Central memory CD8-positive, alpha-beta T cell (primary cell): ENCODE data around the gene SHROOM2.

Experiments used
- ATAC-seq: fragments of 150-1000 bp; cut with Tn5 transposase; replicated peaks from 2 replicates; pipeline ENCODE4 v1.10.0; 2022; ENCODE audit warnings: mild to moderate bottlenecking, moderate FRiP score, moderate number of reproducible peaks; ENCODE audit not compliant: poor library complexity, severe bottlenecking; ENCODE audit errors: extremely low read depth
- DNase-seq, 2 donors: peaks; one replicate each; pipeline ENCODE4 v3.0.0; 2021; ENCODE audit warnings: low spot score in 2 of 2
- H3K27ac Mint-ChIP-seq: one replicate; pipeline ENCODE4 v1.8.0; 2022; ENCODE audit warnings: low read depth, mild to moderate bottlenecking, moderate library complexity, mixed read lengths
- H3K27me3 Mint-ChIP-seq: one replicate; pipeline ENCODE4 v1.8.0; 2022; ENCODE audit warnings: mixed read lengths
- H3K36me3 Mint-ChIP-seq: one replicate; pipeline ENCODE4 v1.8.0; 2022; ENCODE audit warnings: mild to moderate bottlenecking, moderate library complexity, mixed read lengths; ENCODE audit not compliant: insufficient read depth
- H3K4me1 Mint-ChIP-seq: one replicate; pipeline ENCODE4 v1.8.0; 2022; ENCODE audit warnings: mixed read lengths
- H3K4me3 Mint-ChIP-seq: one replicate; pipeline ENCODE4 v1.8.0; 2022; ENCODE audit warnings: mild to moderate bottlenecking, moderate library complexity, mixed read lengths
- H3K9me3 Mint-ChIP-seq: one replicate; pipeline ENCODE4 v1.8.0; 2022; ENCODE audit warnings: mixed read lengths

Gene SHROOM2

DNA sequence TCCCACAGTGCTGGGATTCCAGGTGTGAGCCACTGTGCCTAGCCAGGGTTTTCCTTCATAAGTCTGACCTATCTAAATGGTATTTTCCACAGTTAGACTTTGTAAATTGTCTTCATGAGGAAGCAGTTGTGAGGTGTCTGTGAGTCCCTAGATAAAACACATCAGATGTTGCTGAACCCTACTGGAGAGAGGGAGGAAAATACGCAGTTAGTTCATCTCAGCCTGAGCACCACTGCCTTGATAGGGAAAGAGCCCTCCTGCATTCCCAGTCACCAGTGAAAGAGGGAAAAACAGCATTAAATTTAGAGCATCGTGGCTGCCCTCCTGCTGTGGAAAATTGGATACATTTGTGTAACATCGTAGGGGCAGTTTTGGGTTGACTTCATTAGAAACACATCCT is 149.2 kb downstream of the SHROOM2 start:
- Mint-ChIP-seq H3K4me3 (no peak overlapping the region), H3K27ac (no peak overlapping the region), H3K27me3 (no peaks in the 10 kb centered on the region), H3K36me3 (no peaks in the 10 kb centered on the region), H3K9me3 (no peaks in the 10 kb centered on the region), H3K4me1 (no peaks in the 10 kb centered on the region)
- DNase-seq (no peak), ATAC-seq (no peak)

DNA sequence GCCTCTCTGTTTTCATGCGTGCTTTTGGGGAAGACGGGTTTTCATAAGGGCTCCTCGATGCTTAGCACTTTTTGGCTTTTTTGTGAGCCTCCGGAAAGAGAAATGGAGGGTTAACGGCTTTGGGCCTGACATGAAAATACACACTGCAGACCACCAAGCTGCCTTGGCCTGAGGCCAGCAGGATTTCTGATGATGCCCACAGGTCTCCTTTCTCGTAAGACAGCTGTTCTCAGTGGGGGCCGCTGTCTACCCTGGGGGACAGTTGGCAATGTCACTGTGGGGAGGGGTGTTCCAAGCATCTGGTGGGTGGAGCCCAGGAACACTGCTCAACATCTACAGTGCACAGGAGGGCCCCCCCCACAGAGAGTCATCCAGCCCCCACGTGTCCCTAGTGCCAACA is 151.5 kb downstream of the SHROOM2 start:
- H3K27me3 Mint-ChIP-seq = no peaks in the 10 kb centered on the region
- no peak overlapping the region for H3K4me3 Mint-ChIP-seq
- peaks cover 5% of the 10 kb centered on the region for H3K36me3 Mint-ChIP-seq
- no peaks in the 10 kb centered on the region for H3K9me3 Mint-ChIP-seq
- H3K27ac Mint-ChIP-seq = no peak overlapping the region
- no peak for ATAC-seq
- H3K4me1 Mint-ChIP-seq = peaks cover 9% of the 10 kb centered on the region
- no peak for DNase-seq

DNA sequence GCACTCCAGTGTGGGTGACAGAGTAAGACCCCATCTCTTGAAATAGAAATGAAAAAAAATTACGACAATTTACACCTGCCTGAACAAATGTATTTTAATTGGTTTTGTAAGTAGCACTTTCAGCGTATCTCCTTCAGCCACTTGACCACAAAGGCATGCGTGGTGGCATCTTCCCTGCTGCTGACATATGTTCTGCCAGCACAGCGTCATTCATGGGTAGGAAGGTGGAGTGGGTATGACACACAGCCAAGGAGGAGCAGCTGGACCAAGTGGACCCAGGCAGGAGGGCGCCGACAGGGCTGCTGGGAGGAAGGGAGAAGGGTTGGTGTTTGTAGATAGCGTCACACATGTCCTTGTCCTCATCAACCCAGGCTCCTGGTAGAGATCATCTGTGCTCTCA is 152.3 kb downstream of the SHROOM2 start:
- H3K9me3 Mint-ChIP-seq = no peaks in the 10 kb centered on the region
- DNase-seq = no peak
- peaks cover 9% of the 10 kb centered on the region for H3K4me1 Mint-ChIP-seq
- H3K36me3 Mint-ChIP-seq = peaks cover 5% of the 10 kb centered on the region
- ATAC-seq = no peak
- no peaks in the 10 kb centered on the region for H3K27me3 Mint-ChIP-seq
- H3K27ac Mint-ChIP-seq = no peak overlapping the region
- no peak overlapping the region for H3K4me3 Mint-ChIP-seq

DNA sequence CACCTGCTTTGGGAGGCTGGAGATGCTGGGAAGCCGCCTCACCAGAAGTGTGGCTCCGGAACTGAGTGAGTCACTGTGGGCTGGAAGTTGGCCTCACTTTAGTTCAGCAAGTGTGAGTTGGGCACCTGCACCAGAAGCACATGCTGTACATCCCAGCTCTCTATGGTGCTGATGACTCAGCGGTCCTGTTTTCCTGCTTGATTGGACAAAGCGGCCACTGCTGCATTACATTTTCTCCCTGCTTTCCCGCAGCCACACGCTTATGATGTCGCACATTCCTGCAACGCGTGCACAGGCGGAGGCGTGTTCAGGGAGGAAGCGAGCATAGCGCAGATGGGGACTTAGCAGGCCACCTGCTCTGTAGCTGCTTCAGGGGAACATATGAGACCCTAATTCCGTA is 154.2 kb downstream of the SHROOM2 start:
- no peaks in the 10 kb centered on the region for H3K27me3 Mint-ChIP-seq
- H3K9me3 Mint-ChIP-seq = no peaks in the 10 kb centered on the region
- H3K4me3 Mint-ChIP-seq = peak overlapping the region; percentile 34
- H3K27ac Mint-ChIP-seq = no peak overlapping the region
- peaks cover 5% of the 10 kb centered on the region for H3K36me3 Mint-ChIP-seq
- H3K4me1 Mint-ChIP-seq = peaks cover 9% of the 10 kb centered on the region
- ATAC-seq (no peak), DNase-seq (no peak)

DNA sequence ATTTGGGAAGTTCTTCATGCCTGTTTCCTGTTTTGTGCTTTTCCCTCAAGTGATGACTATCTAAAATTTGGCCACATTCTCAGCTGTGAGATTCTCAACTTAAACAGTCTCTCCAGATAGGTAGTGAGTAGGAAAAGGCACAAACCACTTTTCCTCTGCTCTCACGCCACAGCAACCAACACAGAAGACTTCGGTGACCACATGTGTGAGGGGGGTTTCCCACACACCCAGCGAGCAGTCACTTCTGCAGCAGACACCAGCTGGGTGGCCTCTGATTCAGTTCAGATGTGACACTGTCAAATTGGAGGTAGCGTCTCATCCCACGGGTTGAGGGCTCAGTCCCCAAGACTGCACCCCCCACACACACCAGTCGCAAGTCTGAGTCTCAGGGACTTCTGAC is 155.9 kb downstream of the SHROOM2 start:
- Mint-ChIP-seq H3K27ac (no peak overlapping the region), H3K36me3 (peaks cover 5% of the 10 kb centered on the region), H3K27me3 (no peaks in the 10 kb centered on the region), H3K4me3 (peak overlapping the region; percentile 63), H3K4me1 (peaks cover 9% of the 10 kb centered on the region), H3K9me3 (no peaks in the 10 kb centered on the region)
- ATAC-seq = peak; percentile 78
- peak in 1 of 2 donors; percentile 25 for DNase-seq

DNA sequence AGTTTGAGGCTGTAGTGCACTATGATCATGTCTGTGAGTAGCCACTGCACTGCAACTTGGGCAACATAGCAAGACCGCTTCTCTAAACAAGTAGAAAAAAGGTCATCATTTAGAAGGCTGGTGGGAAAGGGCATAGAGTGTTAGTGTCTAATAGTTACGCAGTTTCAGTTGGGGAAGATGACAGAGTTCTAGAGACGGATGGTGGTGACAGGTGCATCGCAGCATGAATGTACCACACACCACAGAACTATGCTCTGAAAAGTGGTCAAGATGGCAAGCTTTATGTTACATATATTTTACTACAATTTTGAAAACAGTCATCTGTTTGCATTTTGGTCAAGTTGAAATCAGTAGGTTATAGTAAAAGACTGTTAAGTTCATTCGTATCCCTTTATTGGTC is 157.2 kb downstream of the SHROOM2 start:
- ATAC-seq (no peak), DNase-seq (no peak)
- no peaks in the 10 kb centered on the region for H3K27me3 Mint-ChIP-seq
- no peaks in the 10 kb centered on the region for H3K9me3 Mint-ChIP-seq
- peaks cover 9% of the 10 kb centered on the region for H3K4me1 Mint-ChIP-seq
- no peak overlapping the region for H3K4me3 Mint-ChIP-seq
- no peak overlapping the region for H3K27ac Mint-ChIP-seq
- H3K36me3 Mint-ChIP-seq = peaks cover 5% of the 10 kb centered on the region

DNA sequence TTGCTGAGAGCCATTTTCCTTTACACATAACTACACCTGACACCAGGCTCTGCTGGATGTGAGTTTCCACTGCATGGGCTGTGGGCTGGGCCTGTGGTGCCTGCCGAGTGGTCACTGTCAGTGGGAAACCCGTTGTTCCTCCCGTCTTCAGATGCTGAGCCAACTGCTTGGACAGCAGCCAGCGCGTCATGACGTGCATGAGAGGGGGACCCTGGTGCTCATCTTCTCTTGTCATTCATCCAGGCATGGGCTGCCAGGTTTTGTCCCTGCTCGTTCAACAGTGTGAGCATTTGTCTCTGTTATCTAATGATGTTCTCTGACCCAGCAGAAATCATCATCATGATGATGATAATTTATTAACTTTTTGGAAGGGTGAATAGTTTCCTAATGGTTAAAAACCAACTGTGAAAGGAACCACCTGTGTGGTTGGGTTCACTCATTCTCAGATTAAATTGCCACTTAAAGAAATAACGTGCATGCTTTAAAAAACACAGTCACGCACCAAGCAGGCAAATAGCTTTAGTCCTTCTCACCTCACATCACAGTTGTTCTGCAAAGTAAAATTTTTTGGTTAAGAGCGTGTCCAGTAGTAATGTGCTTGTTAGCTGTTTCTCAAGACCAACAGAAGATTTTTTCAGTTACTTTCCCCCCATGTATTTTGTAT is 161.0 kb downstream of the SHROOM2 start:
- H3K27ac Mint-ChIP-seq = no peak overlapping the region
- peaks cover 5% of the 10 kb centered on the region for H3K4me1 Mint-ChIP-seq
- H3K27me3 Mint-ChIP-seq = no peaks in the 10 kb centered on the region
- H3K36me3 Mint-ChIP-seq = peaks cover under 1% of the 10 kb centered on the region
- H3K4me3 Mint-ChIP-seq = no peak overlapping the region
- no peak for DNase-seq
- ATAC-seq = no peak
- no peaks in the 10 kb centered on the region for H3K9me3 Mint-ChIP-seq

DNA sequence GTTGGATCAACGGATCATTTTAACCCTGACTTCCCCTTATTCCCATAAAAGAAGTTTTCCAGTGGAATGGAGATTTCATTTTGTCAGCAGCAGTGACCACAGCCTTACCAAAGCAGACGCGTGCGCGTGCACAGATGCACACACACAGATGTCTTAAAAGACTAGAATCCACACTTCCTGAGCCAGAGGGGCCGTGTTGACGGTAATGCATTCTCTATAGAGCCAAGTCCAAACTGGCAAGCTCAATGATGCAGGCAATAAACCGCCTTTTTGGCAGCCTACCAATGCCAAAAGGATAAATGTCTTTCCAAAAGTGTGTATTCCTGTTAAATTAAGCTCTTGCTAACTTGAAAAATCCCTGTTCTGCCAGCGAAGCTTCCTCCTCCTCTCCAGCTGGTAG is 162.2 kb downstream of the SHROOM2 start:
- Mint-ChIP-seq H3K36me3 (no peaks in the 10 kb centered on the region), H3K27me3 (no peaks in the 10 kb centered on the region), H3K4me1 (no peaks in the 10 kb centered on the region), H3K4me3 (no peak overlapping the region), H3K9me3 (no peaks in the 10 kb centered on the region), H3K27ac (no peak overlapping the region)
- ATAC-seq (no peak), DNase-seq (no peak)

DNA sequence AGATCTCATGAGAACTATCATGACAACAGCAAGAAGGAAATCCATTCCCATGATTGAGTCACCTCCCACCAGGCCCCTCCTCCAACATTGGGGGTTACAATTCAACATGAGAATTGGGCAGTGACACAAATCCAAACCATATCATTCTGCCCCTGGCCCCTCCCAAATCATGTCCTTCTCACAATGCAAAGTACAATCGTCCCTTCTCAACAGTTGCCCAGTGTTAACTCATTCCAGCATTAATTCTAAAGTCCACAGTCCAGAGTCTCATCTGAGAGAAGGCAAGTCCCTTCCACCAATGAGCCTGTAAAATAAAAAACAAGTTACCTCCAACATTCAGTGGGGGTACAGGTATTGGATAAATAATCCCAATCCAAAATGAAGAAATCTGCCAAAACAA is 166.1 kb downstream of the SHROOM2 start:
- Mint-ChIP-seq H3K27me3 (no peaks in the 10 kb centered on the region), H3K4me3 (no peak overlapping the region), H3K27ac (no peak overlapping the region), H3K9me3 (no peaks in the 10 kb centered on the region), H3K4me1 (no peaks in the 10 kb centered on the region), H3K36me3 (no peaks in the 10 kb centered on the region)
- no peak for DNase-seq
- ATAC-seq = no peak

DNA sequence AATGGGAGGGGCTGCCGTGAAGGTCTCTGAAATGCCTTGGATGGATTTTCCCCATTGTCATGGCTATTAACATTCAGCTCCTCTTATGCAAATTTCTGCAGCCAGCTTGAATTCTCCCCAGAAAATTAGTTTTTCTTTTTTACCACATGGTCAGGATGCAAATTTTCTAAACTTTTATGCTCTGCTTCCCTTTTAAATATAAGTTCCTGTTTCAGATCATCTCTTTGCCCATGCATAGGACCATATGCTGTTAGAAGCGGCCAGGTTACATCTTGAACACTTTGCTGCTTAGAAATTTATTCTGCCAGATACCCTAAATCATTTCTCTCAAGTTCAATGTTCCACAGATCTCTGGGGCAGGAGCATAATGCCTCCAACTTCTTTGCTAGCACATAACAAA is 167.2 kb downstream of the SHROOM2 start:
- Mint-ChIP-seq H3K4me3 (no peak overlapping the region), H3K27me3 (no peaks in the 10 kb centered on the region), H3K27ac (no peak overlapping the region), H3K4me1 (no peaks in the 10 kb centered on the region), H3K9me3 (no peaks in the 10 kb centered on the region), H3K36me3 (no peaks in the 10 kb centered on the region)
- ATAC-seq (no peak), DNase-seq (no peak)

DNA sequence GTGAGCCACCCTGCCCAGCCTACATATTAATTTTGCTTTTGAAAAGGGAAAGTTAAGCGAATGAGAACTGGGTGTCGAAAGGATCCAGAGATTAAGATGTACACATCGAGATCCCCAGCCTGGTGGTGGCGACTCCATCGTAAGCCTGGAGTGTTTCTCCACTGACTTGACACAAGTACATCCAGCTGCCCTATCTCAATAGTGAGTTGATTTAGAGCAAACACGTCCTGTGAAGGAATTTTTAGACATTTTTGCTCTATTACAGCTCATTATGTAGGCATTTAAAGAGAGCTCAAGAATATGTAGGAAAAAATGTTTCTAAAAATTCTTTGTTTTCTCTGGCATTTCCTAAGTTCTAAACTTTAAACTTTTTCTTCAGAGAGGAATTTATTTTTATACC is 169.3 kb downstream of the SHROOM2 start:
- no peak overlapping the region for H3K27ac Mint-ChIP-seq
- ATAC-seq = no peak
- no peak for DNase-seq
- H3K4me3 Mint-ChIP-seq = no peak overlapping the region
- H3K9me3 Mint-ChIP-seq = no peaks in the 10 kb centered on the region
- no peaks in the 10 kb centered on the region for H3K4me1 Mint-ChIP-seq
- no peaks in the 10 kb centered on the region for H3K36me3 Mint-ChIP-seq
- peaks cover 17% of the 10 kb centered on the region for H3K27me3 Mint-ChIP-seq

DNA sequence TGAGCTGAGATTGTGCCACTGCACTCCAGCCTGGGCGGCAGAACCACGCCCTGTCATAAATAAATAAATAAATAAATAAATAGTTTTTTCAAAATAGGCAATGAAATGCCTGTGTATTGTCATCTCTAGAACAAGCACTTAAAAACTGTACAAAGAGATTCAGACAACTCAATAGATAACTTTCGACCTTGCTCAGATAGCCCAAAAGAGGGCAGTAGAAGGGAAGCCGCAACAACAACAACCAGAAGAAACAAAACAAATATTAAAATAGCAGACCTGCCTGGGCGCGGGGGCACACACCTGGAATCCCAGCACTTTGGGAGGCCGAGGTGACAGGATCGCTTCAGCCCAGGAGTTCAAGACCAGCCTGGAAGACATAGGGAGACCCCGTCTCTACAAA is 171.5 kb downstream of the SHROOM2 start:
- H3K36me3 Mint-ChIP-seq = no peaks in the 10 kb centered on the region
- H3K4me1 Mint-ChIP-seq = no peaks in the 10 kb centered on the region
- ATAC-seq (no peak), DNase-seq (no peak)
- H3K9me3 Mint-ChIP-seq = no peaks in the 10 kb centered on the region
- no peak overlapping the region for H3K27ac Mint-ChIP-seq
- H3K4me3 Mint-ChIP-seq = no peak overlapping the region
- peaks cover 26% of the 10 kb centered on the region for H3K27me3 Mint-ChIP-seq

DNA sequence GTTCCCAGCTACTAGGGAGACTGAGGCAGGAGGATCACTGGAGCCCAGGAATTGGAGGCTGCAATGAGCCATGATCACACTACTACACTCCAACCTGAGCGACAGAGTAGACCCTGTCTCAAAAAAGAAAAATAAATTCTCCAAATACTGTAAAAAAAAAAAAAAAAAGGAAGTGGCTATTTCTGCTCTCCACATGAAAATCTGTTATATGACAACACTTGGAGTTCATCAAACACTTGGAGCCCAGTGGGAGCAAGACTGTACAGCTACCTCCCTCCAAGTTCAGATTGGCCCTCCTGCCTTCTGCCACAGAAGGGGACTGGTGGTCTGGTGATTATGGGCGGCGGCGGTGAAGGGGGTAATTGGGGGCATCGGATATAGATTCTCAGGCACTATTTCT is 172.0 kb downstream of the SHROOM2 start:
- DNase-seq = no peak
- Mint-ChIP-seq H3K27me3 (peaks cover 26% of the 10 kb centered on the region), H3K4me3 (no peak overlapping the region), H3K4me1 (no peaks in the 10 kb centered on the region), H3K27ac (no peak overlapping the region), H3K36me3 (no peaks in the 10 kb centered on the region), H3K9me3 (no peaks in the 10 kb centered on the region)
- no peak for ATAC-seq

DNA sequence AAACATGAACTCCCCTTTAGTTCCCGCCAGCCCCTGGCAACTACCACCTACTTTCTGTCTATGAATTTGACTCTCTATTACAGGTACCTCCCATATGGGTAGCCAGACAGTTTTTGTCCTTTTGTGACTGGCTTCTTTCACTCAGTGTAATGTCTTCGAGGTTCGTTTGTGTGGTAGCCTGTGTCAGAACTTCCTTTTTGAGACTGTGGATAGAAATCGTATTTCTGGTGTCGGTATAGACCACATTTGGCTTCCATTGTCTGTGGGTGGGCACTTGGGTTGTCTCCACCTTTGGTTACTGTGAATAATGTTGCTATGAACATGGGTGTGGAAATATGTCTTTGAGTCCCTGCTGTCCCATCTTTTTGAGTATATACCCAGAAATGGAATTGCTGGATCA is 175.5 kb downstream of the SHROOM2 start:
- Mint-ChIP-seq H3K27ac (no peak overlapping the region), H3K4me1 (no peaks in the 10 kb centered on the region), H3K27me3 (peaks cover 26% of the 10 kb centered on the region), H3K9me3 (no peaks in the 10 kb centered on the region), H3K4me3 (no peak overlapping the region), H3K36me3 (no peaks in the 10 kb centered on the region)
- DNase-seq (no peak), ATAC-seq (no peak)
